Suppressor macrophage (primary cell): Measurements from ENCODE around the gene MYLK4.
A peak's percentile ranks its signal among the peaks of the same experiment; 100 is the strongest.

Source experiments
- DNase-seq, 4 experiments: peaks; one replicate each; pipeline ENCODE4 v3.0.0-alpha.2; 2020 to 2022

Gene MYLK4

DNA sequence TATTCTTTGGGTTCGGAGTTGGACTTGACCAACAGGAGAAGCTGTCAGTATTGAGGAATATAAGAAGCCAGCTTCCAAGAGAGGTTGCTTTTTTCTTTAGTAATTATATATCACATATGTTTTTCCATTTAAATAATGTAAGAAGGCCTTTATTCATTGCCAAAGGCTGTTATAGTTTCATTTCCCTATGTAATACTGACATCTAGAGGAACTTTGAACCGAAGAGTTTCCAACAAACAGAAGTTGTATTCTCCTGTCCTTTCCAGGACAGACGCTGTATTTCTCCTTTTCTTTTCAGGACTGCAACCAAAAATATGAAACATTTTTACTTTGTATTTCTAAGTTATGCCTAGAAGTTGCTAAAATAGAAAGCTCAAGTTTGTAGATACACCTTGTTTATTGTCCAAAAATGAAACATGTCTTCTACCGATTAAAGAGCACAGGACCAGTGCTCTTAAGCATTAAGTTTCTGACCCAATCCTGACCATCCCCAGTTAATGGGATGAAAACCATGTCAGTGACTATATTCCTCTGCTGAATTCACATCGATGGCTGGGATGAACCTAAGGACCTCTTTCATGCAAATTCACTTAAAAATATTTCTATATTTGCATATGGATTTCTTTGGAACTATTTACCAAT, 55.1 kb downstream of the MYLK4 start:
- peak; percentile 17 to 79 (median 45) for DNase-seq

- DNase-seq: no peak
Measured at GRCh38 chr6:2693231-2693630, 57.5 kb downstream of the MYLK4 start.

GRCh38 chr6:2688401-2689064, 62.2 kb downstream of the MYLK4 start:
- peak; percentile 57 to 79 (median 68) for DNase-seq

DNA sequence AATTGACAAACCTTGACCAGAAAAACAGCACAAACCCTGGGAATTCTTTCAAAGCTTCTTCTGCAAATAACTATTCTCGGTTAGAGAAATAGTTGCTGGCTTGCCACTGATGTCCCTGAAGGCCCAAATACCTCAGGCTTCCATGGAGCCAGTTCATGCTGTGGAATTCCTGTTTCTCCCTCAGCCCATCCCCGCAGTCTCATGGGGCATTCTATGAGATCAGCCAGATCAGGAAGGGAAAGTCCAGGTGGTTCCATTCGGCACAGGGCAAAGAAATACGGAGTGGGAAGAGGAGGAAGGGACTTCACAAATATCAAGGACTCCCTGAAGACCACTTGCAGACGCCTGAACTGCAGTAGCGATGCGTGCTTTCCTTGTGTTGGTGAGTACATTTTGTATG, 63.3 kb downstream of the MYLK4 start:
- peak in 1 of 4 experiments; percentile 5 for DNase-seq

DNA sequence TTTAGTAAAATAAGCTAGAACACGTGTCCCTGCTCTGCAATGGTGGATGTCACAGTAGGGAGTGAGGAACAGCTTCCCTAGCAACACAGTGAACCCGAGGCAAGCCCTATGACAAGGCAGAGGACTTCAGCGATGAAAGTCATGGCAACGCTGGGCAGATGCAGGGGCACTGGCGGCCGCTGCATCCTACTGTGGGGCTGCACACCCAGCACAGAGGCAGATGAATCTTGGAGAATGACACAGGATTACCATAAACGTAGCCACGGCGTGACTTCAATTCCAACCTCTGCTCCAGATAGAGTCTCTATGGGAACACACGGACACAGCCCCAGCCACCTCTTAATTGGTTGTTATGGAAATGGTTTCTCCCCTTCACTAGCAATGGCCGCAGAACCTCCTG, 64.2 kb downstream of the MYLK4 start:
- no peak for DNase-seq

- DNase-seq: no peak
Measured at GRCh38 chr6:2684766-2685754, 65.7 kb downstream of the MYLK4 start.

GRCh38 chr6:2684103-2684749, 66.5 kb downstream of the MYLK4 start:
- DNase-seq: peak in 3 of 4 experiments; percentile 14 to 31 (median 20)

DNA sequence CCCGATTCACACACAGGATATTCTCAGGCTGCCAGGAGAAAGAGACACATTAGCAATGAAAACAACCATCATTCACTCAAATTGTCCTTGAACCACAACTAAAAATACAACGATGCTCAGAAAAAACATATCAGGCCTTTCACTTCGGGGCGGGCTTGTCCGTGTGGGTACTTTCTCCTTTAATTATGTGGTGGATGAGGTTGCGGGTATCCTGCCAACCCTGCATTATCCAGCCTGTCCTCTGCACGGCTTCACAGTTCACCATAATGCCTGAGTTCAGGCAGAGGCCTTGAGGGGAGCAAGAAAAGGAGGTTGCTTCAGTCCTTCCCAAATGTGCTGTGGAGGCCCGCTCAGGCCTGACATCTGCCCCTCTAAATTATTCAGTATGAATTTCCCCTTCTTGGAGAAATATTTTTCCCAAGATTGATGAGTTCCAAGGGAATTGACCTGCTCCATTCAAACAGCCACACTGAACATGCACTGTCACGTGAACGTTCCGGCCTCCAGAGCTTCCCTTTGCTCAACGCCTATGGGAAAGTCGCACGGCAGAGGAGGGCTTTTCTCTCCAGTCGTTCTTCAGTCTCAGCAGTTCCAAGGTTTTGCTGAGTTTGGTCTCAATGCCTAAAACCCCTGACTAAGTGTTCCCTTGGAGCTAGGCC, 70.3 kb downstream of the MYLK4 start:
- DNase-seq: no peak

GRCh38 chr6:2677080-2677593, 73.6 kb downstream of the MYLK4 start:
- DNase-seq: no peak

GRCh38 chr6:2676048-2676447, 74.7 kb downstream of the MYLK4 start:
- no peak for DNase-seq

GRCh38 chr6:2674857-2675256, 75.9 kb downstream of the MYLK4 start:
- no peak for DNase-seq

DNA sequence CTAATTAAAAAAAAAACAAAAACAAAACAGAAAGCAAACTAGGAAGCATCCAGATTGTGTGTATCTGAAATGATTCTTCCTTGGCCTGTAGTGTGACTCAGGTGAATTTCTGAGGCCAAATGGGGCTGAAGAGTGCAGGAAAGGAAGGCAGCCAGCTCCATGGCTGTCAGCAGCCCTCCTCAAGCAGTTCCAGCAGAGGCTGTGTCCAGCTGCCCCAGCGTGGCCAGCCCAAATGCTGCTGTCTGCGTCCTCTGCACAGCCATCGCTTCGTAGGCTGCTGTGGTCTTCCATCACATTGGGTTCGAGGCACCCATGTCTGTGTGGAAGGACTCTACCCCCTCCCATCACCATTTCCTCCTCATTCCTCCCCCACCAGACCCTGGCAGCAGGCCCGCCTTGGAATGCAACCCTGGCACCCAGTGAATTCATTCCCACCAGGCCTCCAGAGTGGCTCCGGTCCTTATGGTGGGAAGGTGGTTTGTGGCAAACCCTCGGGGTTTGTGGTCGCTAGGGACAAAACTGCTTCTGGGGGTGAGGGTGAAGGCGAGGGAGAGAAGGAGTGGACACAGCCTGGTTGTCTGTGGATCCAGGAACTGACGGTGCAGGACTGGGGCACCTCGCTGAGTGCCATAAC, 81.5 kb downstream of the MYLK4 start:
- no peak for DNase-seq

DNA sequence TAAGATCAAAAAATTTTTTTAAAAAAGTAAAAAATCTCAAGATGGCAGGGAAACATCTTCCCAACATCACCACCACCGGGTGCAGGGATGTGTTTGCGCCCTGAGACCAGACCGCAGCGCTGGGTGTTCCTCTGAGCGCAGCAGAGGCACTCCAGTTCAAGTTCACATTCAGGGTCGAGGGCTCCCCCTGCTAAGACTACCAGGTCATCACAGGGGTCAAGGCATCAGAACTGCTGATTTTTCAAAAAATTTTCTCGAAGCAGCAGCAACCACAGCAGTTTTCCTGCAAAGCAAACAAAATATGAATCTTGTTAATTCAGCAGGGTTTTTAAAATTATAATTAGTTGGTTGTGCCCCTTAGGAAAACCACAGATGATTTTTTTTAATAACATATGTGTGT, 83.1 kb downstream of the MYLK4 start:
- DNase-seq: no peak

DNA sequence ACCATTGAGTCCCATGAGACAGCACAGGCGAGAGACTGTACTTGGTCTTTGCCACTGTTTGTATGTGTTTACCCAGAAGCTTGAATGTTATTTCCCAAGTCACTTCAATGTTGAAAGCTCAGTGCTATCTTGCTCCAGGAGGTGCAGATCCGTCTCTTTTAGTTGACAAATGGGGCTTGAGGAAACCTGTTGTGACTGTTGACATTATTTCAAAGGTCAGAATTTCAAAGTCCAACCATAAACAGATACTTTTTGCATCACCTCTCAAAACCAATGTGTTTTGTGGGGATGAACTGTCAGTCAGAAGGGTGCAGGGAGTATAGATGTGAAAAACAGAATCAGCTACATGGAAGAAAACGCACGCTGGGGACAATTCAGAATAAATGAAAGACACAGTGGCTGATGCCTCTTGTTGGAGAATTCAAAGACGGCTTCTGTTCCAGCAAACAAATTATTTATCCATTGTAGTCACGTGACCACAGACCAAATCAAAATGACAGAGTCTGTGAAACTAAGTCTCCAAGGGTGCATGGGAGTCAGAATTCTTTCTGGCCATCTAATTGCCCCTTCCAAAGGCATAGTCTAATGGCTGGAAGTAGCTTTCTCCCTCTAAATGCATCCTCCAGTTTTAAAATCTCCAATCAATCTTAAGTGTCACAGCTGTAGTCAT, 83.7 kb downstream of the MYLK4 start:
- no peak for DNase-seq

GRCh38 chr6:2665146-2666070, 85.3 kb downstream of the MYLK4 start:
- no peak for DNase-seq

GRCh38 chr6:2663123-2663522, 87.6 kb downstream of the MYLK4 start:
- peak; percentile 34 to 68 (median 50) for DNase-seq

GRCh38 chr6:2661651-2662050, 89.1 kb downstream of the MYLK4 start:
- no peak for DNase-seq

DNA sequence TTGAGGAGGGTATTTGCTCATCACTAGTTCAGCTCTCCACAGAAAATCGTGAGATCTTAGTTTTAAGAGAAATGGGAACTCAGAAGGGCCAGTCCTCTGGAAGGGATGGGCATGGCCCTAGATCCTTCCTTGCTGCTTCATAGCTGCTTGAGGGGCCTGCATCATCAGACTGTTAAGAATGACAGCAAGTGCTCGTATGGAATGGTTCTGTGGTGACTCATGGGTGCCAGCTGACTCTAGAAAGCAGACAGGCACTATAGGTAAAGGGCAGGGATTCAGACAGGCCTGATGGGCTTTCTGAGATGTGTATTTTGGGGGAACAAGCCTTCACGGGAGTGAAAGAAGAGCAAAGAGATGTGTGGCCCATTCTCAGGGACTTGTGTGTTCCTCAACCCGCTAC, 90.8 kb downstream of the MYLK4 start:
- DNase-seq: peak in 1 of 4 experiments; percentile 6

GRCh38 chr6:2659381-2659780, 91.3 kb downstream of the MYLK4 start:
- no peak for DNase-seq

DNA sequence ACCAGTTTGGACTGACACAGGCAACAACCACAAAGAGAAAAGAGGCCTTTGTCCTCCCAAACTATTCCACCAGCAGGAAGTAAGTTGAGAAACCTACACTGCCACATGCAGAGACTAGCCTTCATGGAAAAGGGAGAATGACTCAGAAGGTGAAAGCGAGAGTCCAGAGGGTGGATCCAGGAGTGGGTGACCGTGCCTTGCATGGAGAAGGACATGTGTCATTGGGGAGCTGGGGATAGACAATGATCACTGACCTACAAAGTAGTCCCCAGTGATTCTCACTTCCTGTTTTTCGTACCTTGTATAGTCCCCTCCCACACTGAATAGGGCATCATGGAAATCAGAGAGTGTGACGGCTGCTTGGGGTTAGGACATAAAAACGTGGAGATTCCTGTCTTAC, 91.9 kb downstream of the MYLK4 start:
- DNase-seq: peak; percentile 57 to 89 (median 67)
